ENCODE data around the gene ABCD3.

Gene ABCD3

GRCh38 chr1:94504601-94505000, 86.4 kb downstream of the ABCD3 start:
- in situ Hi-C loops (cut with HindIII; ENCODE audit: low sequenced_read_pairs), result no loop called here
- TF ChIP-seq, protein P1, sequence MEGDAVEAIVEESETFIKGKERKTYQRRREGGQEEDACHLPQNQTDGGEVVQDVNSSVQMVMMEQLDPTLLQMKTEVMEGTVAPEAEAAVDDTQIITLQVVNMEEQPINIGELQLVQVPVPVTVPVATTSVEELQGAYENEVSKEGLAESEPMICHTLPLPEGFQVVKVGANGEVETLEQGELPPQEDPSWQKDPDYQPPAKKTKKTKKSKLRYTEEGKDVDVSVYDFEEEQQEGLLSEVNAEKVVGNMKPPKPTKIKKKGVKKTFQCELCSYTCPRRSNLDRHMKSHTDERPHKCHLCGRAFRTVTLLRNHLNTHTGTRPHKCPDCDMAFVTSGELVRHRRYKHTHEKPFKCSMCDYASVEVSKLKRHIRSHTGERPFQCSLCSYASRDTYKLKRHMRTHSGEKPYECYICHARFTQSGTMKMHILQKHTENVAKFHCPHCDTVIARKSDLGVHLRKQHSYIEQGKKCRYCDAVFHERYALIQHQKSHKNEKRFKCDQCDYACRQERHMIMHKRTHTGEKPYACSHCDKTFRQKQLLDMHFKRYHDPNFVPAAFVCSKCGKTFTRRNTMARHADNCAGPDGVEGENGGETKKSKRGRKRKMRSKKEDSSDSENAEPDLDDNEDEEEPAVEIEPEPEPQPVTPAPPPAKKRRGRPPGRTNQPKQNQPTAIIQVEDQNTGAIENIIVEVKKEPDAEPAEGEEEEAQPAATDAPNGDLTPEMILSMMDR (IDR thresholded peaks at IDR 0.05; ENCODE audit: low read depth, low read length), result no peak
- H3K4me3 ChIP-seq (ENCODE audit: low read depth, low read length), result no peak overlapping the region
- no peak for DNase-seq (ENCODE audit: low read depth, low spot score)

DNA sequence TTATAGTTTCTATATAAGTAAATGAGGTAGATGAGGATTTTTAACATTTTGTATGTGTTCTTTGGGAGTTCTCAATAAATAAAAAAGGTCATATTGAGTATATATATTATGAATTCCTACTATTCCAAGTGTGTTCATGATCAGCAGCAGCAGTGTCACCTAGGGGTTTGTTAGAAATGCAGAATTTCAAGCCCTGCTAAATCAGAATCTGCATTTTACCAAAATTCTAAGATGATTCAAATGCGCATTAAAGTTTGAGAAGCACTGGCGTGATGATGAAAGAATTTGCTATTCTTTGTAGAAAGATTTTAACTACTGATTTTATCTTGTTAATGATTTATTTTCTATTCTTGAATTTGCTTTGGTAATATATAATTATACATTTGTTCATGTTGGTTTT, 94.6 kb downstream of the ABCD3 start:
- no peak for DNase-seq (ENCODE audit: low read depth, low spot score)
- in situ Hi-C loops (cut with HindIII; ENCODE audit: low sequenced_read_pairs), result no loop called here
- TF ChIP-seq, protein P1 (IDR thresholded peaks at IDR 0.05; ENCODE audit: low read depth, low read length), result no peak
- no peak overlapping the region for H3K4me3 ChIP-seq (ENCODE audit: low read depth, low read length)

DNA sequence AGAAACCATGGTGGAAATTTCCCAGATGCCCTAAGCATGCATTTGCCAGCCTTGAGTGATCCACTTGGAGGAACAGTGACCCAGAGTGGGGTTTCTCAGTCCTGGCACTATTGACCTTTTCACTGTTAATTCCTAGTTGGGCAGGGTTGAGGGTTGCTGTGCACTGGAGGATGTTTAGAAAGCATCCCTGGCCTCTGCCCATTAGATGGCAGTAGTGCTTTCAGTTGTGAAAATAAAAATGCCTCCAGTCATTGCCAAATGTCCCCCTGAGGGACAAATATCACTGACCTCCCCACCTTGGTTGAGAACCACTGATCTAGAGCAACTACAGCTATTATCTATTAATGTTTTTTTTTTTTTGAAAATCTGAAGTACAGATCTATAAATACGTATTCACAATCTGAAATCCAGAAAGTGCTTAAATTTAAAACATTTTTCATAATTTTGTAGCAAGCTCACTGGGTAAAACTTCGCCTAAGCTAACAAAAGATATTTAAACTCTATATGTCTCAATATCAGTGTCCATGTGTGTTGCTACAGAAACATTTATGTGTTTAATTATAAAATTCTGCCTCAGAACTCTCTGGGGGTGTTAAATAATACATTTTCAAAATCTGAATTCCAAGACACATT, 96.0 kb downstream of the ABCD3 start:
- DNase-seq (ENCODE audit: low read depth, low spot score), result no peak
- no peak overlapping the region for H3K4me3 ChIP-seq (ENCODE audit: low read depth, low read length)
- in situ Hi-C loops (cut with HindIII; ENCODE audit: low sequenced_read_pairs), result no loop called here
- TF ChIP-seq, protein P1 (IDR thresholded peaks at IDR 0.05; ENCODE audit: low read depth, low read length), result peak; percentile 81

GRCh38 chr1:94515296-94515947, 97.2 kb downstream of the ABCD3 start:
- in situ Hi-C loops (cut with HindIII; ENCODE audit: low sequenced_read_pairs), result no loop called here
- DNase-seq (ENCODE audit: low read depth, low spot score), result no peak
- H3K4me3 ChIP-seq (ENCODE audit: low read depth, low read length), result no peak overlapping the region
- TF ChIP-seq, protein P1 (IDR thresholded peaks at IDR 0.05; ENCODE audit: low read depth, low read length), result no peak

DNA sequence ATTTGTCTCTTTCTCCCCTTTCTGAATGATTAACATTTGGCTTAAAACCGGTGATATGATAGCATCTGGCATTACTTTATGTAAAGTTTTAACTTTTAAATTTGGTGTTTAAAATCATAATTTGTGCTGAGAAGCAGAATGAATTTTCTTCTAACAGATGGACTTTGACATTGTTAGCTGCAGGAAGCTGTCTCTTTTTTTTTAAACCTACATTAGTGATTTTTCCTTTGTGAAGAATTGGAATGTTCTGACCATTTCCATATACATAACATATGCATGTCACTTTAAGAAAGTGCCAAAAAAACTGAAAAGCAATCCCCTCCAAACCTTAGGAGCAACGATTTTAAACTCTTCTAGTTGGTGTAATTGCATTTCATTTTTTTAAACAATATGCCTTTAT, 101.2 kb downstream of the ABCD3 start:
- in situ Hi-C loops (cut with HindIII; ENCODE audit: low sequenced_read_pairs), result no loop called here
- TF ChIP-seq, protein P1 (IDR thresholded peaks at IDR 0.05; ENCODE audit: low read depth, low read length), result no peak
- no peak overlapping the region for H3K4me3 ChIP-seq (ENCODE audit: low read depth, low read length)
- no peak for DNase-seq (ENCODE audit: low read depth, low spot score)

DNA sequence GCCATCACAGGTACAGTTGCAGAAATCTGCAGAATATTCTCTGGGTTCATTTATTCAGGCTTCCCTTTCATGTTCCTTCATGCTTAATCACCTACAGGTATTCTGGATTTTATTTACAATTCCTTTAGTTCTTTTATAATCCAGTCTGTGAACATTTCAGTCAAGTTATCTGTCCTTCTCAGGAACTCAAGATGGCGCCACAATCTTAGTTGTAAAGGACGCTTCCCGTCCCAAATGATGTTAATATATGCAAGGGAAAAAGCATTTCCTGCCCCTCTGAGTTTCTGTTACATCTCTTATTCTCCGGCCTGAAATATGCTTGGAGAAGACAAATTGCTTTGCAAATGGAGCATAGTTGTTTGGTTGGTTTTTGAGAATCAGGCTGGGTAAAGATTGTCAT, 104.1 kb downstream of the ABCD3 start:
- peak; percentile 76 for DNase-seq (ENCODE audit: low read depth, low spot score)
- no peak overlapping the region for H3K4me3 ChIP-seq (ENCODE audit: low read depth, low read length)
- TF ChIP-seq, protein P1 (IDR thresholded peaks at IDR 0.05; ENCODE audit: low read depth, low read length), result peak; percentile 53
- in situ Hi-C loops (cut with HindIII; ENCODE audit: low sequenced_read_pairs), result no loop called here

Measured in astrocyte of the spinal cord (primary cell).